IPS-18c (cell line): ENCODE data around the gene POLR3F.
"Not testable (repeated sequence)": the region's sequence is repeated elsewhere in the genome, so short reads cannot be mapped to it uniquely, and the experiment has no call there.

Experiments used
- H3K4me3 ChIP-seq: 2 replicates; pipeline ENCODE4 v1.7.0; 2013; ENCODE audit warnings: low read depth, mild to moderate bottlenecking, low read length, moderate library complexity; ENCODE audit not compliant: insufficient read depth
- H3K9me3 ChIP-seq: one replicate; pipeline ENCODE4 v1.6.1; 2013; ENCODE audit warnings: mild to moderate bottlenecking, low read length, moderate library complexity; ENCODE audit not compliant: control insufficient read depth, insufficient read depth

Gene POLR3F

GRCh38 chr20:18496740-18497592, 29.8 kb downstream of the POLR3F start, which contains the start of gene RBBP9:
Gene RBBP9 (minus strand): TSS chr20:18497225. CDS start chr20:18497167, 58 bp downstream.
- Histone ChIP-seq H3K4me3 (peak within 1 kb of the TSS; percentile 91), H3K9me3 (no peaks in the 10 kb centered on the region)

GRCh38 chr20:18497603-18498002, 30.4 kb downstream of the POLR3F start:
- Histone ChIP-seq H3K4me3 (no peak overlapping the region), H3K9me3 (no peaks in the 10 kb centered on the region)

GRCh38 chr20:18501672-18502071, 34.5 kb downstream of the POLR3F start:
- not testable (repeated sequence) for H3K4me3 ChIP-seq, H3K9me3 ChIP-seq

GRCh38 chr20:18504479-18505060, 37.4 kb downstream of the POLR3F start:
- Histone ChIP-seq H3K9me3 (peaks cover 2% of the 10 kb centered on the region), H3K4me3 (no peak overlapping the region)

GRCh38 chr20:18506744-18507143, 39.6 kb downstream of the POLR3F start:
- Histone ChIP-seq H3K9me3 (peaks cover 2% of the 10 kb centered on the region), H3K4me3 (peak overlapping the region; percentile 96)

- H3K4me3 ChIP-seq, result peak within 1 kb of the TSS; percentile 96
- peaks cover 2% of the 10 kb centered on the region for H3K9me3 ChIP-seq
These were observed 40.3 kb downstream of the POLR3F start, which contains the start of gene SEC23B for GRCh38 chr20:18507218-18508191. Gene SEC23B (plus strand): TSS chr20:18507940. CDS start chr20:18510836, 2,896 bp downstream.

GRCh38 chr20:18511571-18511970, 44.4 kb downstream of the POLR3F start:
- Histone ChIP-seq H3K9me3 (no peaks in the 10 kb centered on the region), H3K4me3 (no peak overlapping the region)

- no peak overlapping the region for H3K4me3 ChIP-seq
- no peaks in the 10 kb centered on the region for H3K9me3 ChIP-seq
These were observed 46.0 kb downstream of the POLR3F start for GRCh38 chr20:18513208-18513607.

- H3K9me3 ChIP-seq, result no peaks in the 10 kb centered on the region
- no peak overlapping the region for H3K4me3 ChIP-seq
These were observed 46.9 kb downstream of the POLR3F start for GRCh38 chr20:18514127-18514526.

GRCh38 chr20:18515973-18516372, 48.8 kb downstream of the POLR3F start:
- Histone ChIP-seq H3K4me3 (no peak overlapping the region), H3K9me3 (no peaks in the 10 kb centered on the region)

GRCh38 chr20:18522066-18522465, 54.9 kb downstream of the POLR3F start:
- H3K9me3 ChIP-seq, H3K4me3 ChIP-seq: not testable (repeated sequence)

GRCh38 chr20:18523066-18523465, 55.9 kb downstream of the POLR3F start:
- Histone ChIP-seq H3K9me3 (no peaks in the 10 kb centered on the region), H3K4me3 (no peak overlapping the region)

- no peak overlapping the region for H3K4me3 ChIP-seq
- H3K9me3 ChIP-seq, result no peaks in the 10 kb centered on the region
These were observed 57.5 kb downstream of the POLR3F start for GRCh38 chr20:18524646-18525045.

- H3K4me3 ChIP-seq, H3K9me3 ChIP-seq: not testable (repeated sequence)
These were observed 59.6 kb downstream of the POLR3F start for GRCh38 chr20:18526761-18527160.

- no peaks in the 10 kb centered on the region for H3K9me3 ChIP-seq
- H3K4me3 ChIP-seq, result no peak overlapping the region
These were observed 60.1 kb downstream of the POLR3F start for GRCh38 chr20:18527339-18527738.

GRCh38 chr20:18527836-18528235, 60.6 kb downstream of the POLR3F start:
- Histone ChIP-seq H3K4me3 (no peak overlapping the region), H3K9me3 (no peaks in the 10 kb centered on the region)

GRCh38 chr20:18529041-18529440, 61.9 kb downstream of the POLR3F start:
- H3K4me3 ChIP-seq, result no peak overlapping the region

More at GRCh38 chr20:18529041-18529440, 61.9 kb downstream of the POLR3F start:
- no peaks in the 10 kb centered on the region for H3K9me3 ChIP-seq
